ENCODE measurements around the gene LUC7L3.
A peak's percentile ranks its signal among the peaks of the same experiment; 100 is the strongest.

LUC7L3 gene

GRCh38 chr17:50735287-50735686, 15.9 kb downstream of the LUC7L3 start:
- H3K9me3 ChIP-seq (ENCODE audit: severe bottlenecking), result no peaks in the 10 kb centered on the region
- H3K4me1 ChIP-seq (ENCODE audit: insufficient read depth, poor library complexity, severe bottlenecking), result no peaks in the 10 kb centered on the region
- ATAC-seq (ENCODE audit: low read depth), result no peak
- H3K27ac ChIP-seq (ENCODE audit: poor library complexity, severe bottlenecking), result no peak overlapping the region
- no peak overlapping the region for H3K4me3 ChIP-seq (ENCODE audit: severe bottlenecking)
- H3K27me3 ChIP-seq (ENCODE audit: insufficient read depth, poor library complexity, severe bottlenecking), result no peaks in the 10 kb centered on the region
- peaks cover 48% of the 10 kb centered on the region for H3K36me3 ChIP-seq (ENCODE audit: low read depth)
- no peak for TF ChIP-seq CTCF (IDR thresholded peaks at IDR 0.05; ENCODE audit: poor library complexity, severe bottlenecking)
- no peak for DNase-seq (ENCODE audit: low spot score)

GRCh38 chr17:50737118-50737698, 17.8 kb downstream of the LUC7L3 start:
- TF ChIP-seq CTCF (IDR thresholded peaks at IDR 0.05; ENCODE audit: poor library complexity, severe bottlenecking), result no peak
- no peak overlapping the region for H3K4me3 ChIP-seq (ENCODE audit: severe bottlenecking)
- DNase-seq (ENCODE audit: low spot score) (no peak), ATAC-seq (ENCODE audit: low read depth) (0 out of 3 replicates have a peak, but pooled peaks have one; percentile 14)
- H3K36me3 ChIP-seq (ENCODE audit: low read depth), result peaks cover 67% of the 10 kb centered on the region
- H3K27me3 ChIP-seq (ENCODE audit: insufficient read depth, poor library complexity, severe bottlenecking), result no peaks in the 10 kb centered on the region
- H3K27ac ChIP-seq (ENCODE audit: poor library complexity, severe bottlenecking), result no peak overlapping the region
- no peaks in the 10 kb centered on the region for H3K4me1 ChIP-seq (ENCODE audit: insufficient read depth, poor library complexity, severe bottlenecking)
- no peaks in the 10 kb centered on the region for H3K9me3 ChIP-seq (ENCODE audit: severe bottlenecking)

GRCh38 chr17:50739098-50739497, 19.7 kb downstream of the LUC7L3 start:
- TF ChIP-seq CTCF (IDR thresholded peaks at IDR 0.05; ENCODE audit: poor library complexity, severe bottlenecking), result no peak
- Histone ChIP-seq H3K4me3 (ENCODE audit: severe bottlenecking) (no peak overlapping the region), H3K9me3 (ENCODE audit: severe bottlenecking) (no peaks in the 10 kb centered on the region), H3K27ac (ENCODE audit: poor library complexity, severe bottlenecking) (no peak overlapping the region), H3K27me3 (ENCODE audit: insufficient read depth, poor library complexity, severe bottlenecking) (no peaks in the 10 kb centered on the region), H3K4me1 (ENCODE audit: insufficient read depth, poor library complexity, severe bottlenecking) (no peaks in the 10 kb centered on the region), H3K36me3 (ENCODE audit: low read depth) (peaks cover 86% of the 10 kb centered on the region)
- no peak for DNase-seq (ENCODE audit: low spot score)
- ATAC-seq (ENCODE audit: low read depth), result no peak

GRCh38 chr17:50745631-50746030, 26.2 kb downstream of the LUC7L3 start:
- Histone ChIP-seq H3K4me3 (ENCODE audit: severe bottlenecking) (no peak overlapping the region), H3K27ac (ENCODE audit: poor library complexity, severe bottlenecking) (no peak overlapping the region), H3K36me3 (ENCODE audit: low read depth) (peaks cover 100% of the 10 kb centered on the region), H3K4me1 (ENCODE audit: insufficient read depth, poor library complexity, severe bottlenecking) (no peaks in the 10 kb centered on the region), H3K27me3 (ENCODE audit: insufficient read depth, poor library complexity, severe bottlenecking) (no peaks in the 10 kb centered on the region), H3K9me3 (ENCODE audit: severe bottlenecking) (no peaks in the 10 kb centered on the region)
- no peak for TF ChIP-seq CTCF (IDR thresholded peaks at IDR 0.05; ENCODE audit: poor library complexity, severe bottlenecking)
- DNase-seq (ENCODE audit: low spot score), result no peak
- ATAC-seq (ENCODE audit: low read depth), result no peak

- no peak overlapping the region for H3K27ac ChIP-seq (ENCODE audit: poor library complexity, severe bottlenecking)
- no peaks in the 10 kb centered on the region for H3K27me3 ChIP-seq (ENCODE audit: insufficient read depth, poor library complexity, severe bottlenecking)
- ATAC-seq (ENCODE audit: low read depth) (no peak), DNase-seq (ENCODE audit: low spot score) (no peak)
- no peak overlapping the region for H3K4me3 ChIP-seq (ENCODE audit: severe bottlenecking)
- no peaks in the 10 kb centered on the region for H3K4me1 ChIP-seq (ENCODE audit: insufficient read depth, poor library complexity, severe bottlenecking)
- peaks cover 100% of the 10 kb centered on the region for H3K36me3 ChIP-seq (ENCODE audit: low read depth)
- no peak for TF ChIP-seq CTCF (IDR thresholded peaks at IDR 0.05; ENCODE audit: poor library complexity, severe bottlenecking)
- no peaks in the 10 kb centered on the region for H3K9me3 ChIP-seq (ENCODE audit: severe bottlenecking)
These were observed 29.8 kb downstream of the LUC7L3 start for GRCh38 chr17:50749245-50749644.
